NOMO-1 (cell line): ENCODE data around the gene LHX4.
"Not testable (repeated sequence)": the region's sequence is repeated elsewhere in the genome, so short reads cannot be mapped to it uniquely, and the experiment has no call there.

Experiments
- DNase-seq, 2 experiments: peaks; one replicate each; lab custom pipeline; 2025; ENCODE audit not compliant: unreplicated experiment in 2 of 2; lab: John Stamatoyannopoulos, UW

Gene LHX4

DNA sequence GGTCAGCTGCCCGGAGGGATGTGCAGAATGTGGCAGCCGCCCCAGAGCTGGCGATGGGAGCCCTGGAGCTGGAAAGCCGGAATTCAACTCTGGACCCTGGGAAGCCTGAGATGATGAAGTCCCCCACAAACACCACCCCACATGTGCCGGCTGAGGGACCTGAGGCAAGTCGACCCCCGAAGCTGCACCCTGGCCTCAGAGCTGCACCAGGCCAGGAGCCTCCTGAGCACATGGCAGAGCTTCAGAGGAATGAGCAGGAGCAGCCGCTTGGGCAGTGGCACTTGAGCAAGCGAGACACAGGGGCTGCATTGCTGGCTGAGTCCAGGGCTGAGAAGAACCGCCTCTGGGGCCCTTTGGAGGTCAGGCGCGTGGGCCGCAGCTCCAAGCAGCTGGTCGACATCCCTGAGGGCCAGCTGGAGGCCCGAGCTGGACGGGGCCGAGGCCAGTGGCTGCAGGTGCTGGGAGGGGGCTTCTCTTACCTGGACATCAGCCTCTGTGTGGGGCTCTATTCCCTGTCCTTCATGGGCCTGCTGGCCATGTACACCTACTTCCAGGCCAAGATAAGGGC lies 33.5 kb upstream of the LHX4 start:
- DNase-seq = no peak

DNA sequence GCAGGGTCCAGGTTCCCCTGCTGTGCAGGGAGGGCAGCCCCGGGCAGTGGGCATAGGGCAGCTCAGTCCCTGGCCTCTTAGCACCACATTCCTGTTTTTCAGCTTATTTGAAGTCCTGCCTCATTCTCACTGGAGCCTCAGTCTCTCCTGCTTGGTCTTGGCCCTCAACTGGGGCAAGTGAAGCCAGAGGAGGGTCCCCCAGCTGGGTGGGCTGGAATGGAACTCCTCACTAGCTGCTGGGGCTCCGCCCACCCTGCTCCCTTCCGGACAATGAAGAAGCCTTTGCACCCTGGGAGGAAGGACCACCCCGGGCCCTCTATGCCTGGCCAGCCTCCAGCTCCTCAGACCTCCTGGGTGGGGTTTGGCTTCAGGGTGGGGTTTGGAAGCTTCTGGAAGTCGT lies 32.8 kb upstream of the LHX4 start:
- DNase-seq = no peak

DNA sequence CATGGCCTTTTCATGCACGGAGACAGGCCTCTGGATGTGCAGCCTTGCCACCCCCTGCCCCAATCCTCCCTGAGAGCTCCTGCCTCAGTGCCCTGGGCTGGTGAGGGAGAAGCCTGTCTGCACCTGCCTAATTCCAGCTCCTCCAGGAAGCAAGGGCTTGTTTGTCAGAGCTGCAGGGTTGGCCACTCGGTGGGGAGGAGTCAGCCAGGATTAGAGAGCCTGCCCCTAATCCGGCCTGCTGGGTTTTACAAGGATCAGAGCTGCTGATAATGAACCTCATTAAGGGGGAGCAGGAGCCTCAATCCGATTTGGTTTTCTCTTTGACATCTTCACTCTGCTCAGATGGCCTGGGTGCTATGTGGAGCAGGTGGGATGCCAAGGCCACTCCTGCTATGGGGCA lies 31.9 kb upstream of the LHX4 start:
- no peak for DNase-seq

DNA sequence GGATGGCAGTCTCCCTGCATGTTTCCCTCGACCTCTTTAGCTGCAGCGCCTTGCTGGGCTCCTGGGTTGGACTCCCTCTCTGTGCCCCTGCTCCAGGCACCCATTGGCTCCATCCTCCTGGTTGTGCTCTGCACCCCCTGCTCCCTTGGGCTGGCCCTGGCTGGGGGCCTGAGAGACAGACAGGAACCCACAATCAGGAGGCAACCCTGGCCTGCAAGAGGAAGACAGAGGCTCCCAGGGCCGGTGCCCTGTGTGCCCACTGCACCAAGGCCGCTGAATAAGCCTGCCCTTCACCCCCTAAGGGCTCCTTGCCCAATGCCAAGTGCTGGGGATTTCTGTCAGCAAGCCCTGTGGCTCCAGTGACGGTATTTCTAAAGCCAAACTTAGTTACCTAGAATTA lies 31.5 kb upstream of the LHX4 start:
- DNase-seq = no peak

DNA sequence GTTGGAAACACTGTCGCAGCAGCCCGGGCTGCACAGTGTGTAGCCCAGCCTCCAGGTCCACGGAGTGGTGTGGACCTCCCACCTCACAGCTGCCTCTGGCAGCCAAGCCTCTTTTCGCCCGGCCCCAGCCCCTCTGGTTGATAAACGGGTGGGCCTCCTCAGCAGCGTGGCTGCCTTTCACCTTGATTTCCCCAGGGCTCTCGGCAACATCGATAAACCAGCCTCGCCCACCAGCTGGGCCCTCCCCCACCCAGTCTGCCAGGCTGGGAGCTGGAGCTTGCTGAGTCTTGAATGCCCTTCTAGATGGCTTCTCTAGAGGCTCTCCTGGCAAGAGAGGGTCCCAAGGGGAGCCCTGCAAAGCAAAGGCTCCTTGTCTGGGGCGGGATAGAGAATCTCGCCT lies 31.0 kb upstream of the LHX4 start:
- no peak for DNase-seq

DNA sequence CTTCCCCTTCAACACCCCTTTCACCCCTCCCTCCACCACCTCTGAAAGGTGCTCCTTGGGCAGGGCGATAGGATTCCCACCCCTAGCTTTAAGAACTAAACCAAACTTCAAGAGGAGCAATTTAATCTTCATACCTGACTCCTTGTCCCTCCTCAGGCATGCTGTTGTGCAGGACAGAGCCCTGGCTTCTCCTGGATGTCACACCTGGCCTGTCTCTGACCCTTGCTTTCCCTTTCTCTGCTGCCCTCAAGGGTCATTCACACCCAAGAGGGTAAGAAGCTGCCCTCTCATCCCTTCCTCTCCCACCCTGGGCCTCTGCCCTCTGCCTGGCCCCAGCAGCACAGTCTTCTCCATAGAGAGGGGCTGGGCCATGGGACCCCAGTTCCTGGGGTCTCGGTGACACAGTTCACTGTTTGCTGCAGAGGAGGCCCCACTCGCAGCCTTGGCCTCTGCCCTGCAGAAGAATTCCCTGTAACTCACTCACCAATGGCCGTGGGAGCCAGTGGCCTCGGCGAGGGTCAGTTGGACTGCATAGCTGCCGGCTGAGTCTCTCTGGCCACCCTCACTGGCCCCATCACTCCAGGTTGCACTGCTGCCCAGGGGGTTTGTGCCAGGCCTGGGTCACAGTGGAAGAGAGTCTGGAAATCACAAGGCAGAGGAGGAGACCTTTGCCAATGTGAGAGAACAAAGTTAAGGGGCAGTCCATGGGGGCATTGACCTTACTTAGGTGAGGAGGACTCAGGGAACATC lies 28.4 kb upstream of the LHX4 start:
- DNase-seq = no peak

DNA sequence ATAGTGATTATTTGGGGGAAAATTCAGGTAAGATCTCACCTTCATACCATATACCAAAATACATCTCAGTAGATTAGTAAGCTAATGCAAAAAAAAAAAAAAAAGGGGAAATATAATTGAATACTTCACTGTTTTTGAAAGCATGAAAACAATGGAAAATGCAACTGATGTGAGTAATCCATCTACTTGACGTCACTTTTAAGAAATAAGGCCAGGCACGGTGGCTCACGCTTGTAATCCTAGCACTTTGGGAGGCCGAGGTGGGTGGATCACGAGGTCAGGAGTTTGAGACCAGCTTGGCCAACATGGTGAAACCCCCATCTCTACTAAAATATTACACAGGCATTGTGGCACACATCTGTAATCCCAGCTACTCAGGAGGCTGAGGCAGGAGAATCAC lies 27.5 kb upstream of the LHX4 start:
- DNase-seq = not testable (repeated sequence)

DNA sequence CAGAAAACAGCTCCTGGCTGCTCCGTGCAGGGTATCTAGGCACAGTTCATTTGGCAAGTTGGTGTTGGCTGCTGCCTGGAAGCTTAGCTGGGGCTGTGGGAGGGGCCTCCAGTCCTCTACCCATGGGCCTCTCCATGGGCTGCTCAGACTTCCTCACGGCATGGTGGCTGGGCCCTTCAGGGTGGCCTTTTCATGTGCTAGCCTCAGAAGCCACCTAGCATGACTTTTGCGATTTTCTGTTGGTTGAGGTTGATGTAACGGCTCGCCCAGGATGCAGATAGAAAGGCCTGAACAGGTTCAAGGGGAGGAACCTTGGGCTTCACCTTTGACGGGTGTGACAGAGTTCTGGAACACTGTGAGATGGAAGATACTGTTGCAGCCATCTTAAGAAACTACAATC lies 25.8 kb upstream of the LHX4 start:
- DNase-seq = no peak

DNA sequence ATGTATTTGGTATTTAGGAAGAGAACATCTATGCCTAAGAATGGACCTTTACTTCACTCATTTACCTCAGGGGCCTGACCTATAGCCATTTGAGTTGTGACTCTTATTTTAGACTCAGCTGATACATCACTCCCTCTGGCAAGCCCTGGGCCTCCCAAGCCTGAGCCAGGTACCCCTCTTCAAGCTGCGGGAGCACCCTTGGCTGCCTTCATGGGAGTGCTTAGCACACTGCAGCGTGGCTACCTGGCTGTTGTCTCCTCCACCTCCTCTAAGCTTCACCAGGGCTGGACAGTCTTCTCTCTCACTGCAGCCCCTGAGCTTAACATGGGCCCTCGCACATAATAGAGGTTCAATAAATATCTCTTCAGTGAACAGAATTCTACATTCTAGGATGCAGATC lies 23.5 kb upstream of the LHX4 start:
- DNase-seq = no peak

DNA sequence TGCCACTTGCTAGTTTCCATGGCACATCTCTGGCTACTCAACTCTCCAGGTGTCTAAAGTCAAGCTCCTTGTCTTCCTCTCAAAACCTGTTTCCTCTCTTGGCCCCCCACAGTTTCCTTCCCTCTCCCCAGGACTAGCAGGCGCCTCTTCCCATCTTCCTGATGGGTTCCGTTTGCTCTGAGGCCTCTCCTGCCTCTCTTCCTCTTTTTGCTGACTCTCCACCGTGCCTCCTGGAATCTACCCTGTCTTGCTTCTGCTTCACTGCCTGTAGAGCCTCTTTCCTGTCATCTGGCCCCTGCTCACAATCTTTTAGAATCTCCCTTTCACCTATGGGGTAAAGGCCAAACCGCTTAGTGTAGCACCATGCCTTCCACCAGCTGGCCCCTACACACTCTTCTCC lies 21.8 kb upstream of the LHX4 start:
- DNase-seq = peak; percentile 24 to 57

DNA sequence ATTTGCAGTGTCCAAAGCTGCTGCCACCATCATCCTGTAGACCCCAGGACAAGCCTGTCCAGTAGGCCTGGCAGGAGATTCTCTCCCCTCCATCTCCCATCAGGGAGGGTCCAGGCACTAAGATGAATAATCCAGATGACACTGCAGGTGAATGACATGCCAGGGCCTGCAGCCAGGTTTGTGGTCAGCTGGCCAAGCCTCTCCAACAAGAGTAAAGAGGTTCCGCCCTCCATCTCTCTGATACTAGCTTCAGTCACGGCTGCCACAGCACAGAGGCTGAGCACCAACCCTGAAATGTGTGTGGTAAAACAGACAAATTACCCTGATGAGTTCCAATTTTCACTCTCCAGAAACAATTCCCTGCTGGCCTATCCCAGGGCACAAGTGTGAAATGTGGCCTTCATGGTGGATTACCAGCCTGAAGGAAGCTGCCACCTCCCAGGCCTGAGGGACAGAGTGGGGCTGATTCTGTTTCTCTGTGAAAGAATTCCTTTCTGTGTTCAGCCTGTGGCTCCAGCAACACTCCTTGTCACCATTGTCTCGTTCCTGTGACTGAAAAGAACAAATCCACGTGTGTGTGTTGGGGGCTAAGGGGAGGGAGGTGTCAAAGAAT lies 19.9 kb upstream of the LHX4 start:
- DNase-seq = no peak

DNA sequence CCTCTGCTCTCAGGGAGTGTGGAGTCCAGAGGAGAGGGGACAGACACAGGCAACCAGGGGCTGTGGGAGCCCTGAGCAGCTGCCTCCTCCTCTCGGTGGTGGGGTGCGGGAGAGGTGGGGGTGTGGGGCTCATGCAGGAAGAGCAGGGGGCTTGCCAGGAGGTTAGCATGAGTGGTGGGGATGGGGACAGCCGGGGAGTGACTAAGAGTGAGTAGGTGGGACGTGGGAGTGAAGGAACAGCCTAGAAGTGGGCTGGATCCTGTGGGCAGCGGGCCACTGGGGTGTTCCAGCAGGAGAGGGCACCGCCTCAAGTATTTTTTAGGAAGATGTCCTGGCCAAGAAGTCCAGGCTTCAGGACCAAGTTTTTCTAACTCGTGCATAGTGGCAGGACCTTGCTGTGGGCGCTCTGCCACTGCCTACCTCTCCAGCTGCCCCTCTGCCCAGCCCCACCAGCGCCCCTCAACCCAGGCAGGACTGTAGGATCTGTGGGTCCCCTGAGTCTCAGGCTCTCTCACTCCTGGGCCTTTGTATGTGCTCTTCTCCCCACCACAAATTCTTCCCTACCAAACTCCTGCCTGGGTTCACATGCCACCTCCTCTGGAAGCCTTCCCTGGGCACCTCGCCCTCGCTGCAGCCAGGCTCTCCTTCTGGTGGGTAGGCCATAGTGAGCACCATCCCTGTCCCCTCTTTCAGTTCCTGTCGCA lies 18.8 kb upstream of the LHX4 start:
- DNase-seq = no peak

DNA sequence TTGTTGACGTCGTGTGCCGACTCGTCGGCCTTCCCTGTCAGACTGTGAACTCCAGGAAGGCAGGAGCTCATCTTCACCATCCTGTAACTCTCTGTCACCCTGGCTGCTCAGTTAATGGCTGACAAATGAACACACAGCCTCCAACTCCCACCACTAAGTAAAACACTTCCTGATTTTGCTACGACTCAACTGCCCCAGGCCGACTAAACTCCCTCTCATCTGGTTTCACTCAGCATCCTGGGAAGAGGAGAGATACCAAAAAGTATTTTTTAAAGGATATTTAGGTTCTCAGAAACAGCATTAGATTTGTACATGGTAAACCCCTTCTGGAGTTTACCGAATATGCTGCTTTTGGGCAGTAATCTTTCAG lies 18.2 kb upstream of the LHX4 start:
- no peak for DNase-seq

DNA sequence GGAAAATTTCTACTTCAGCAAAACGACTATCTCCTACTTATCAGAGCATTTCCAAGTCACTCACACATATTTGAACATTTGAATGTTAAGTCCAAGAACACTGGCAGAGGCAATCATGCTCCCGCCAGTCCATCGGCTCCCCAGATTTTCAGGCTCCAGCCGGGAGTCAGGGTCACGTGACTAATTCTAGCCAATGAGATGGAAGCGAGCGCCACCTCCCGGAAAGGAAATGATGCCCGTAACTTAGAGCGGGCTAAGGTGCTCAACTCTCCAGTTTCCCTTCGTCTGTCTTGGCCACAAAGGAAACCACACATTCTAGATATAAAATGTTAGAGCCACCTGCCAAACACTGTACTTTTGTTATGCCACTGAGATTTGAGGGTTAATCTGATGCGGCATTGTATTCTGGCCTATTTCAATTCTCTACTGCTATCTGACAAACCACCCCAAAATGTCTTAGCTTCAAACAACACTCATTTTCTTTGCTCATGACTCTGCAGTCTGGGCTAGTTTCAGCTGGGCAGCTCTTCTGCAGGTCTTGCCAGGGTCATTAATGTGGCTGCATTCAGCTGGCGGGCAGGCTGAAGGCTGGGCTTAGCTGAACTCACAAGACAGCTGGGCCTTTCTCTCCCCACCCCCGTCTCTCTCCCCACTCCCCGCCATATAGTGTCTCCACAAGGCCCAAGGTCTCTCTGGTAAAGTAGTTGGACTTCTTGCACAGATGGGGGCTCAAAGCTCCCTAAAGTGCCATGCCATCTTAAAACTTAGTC lies 16.5 kb upstream of the LHX4 start:
- DNase-seq = peak; percentile 37 to 62

DNA sequence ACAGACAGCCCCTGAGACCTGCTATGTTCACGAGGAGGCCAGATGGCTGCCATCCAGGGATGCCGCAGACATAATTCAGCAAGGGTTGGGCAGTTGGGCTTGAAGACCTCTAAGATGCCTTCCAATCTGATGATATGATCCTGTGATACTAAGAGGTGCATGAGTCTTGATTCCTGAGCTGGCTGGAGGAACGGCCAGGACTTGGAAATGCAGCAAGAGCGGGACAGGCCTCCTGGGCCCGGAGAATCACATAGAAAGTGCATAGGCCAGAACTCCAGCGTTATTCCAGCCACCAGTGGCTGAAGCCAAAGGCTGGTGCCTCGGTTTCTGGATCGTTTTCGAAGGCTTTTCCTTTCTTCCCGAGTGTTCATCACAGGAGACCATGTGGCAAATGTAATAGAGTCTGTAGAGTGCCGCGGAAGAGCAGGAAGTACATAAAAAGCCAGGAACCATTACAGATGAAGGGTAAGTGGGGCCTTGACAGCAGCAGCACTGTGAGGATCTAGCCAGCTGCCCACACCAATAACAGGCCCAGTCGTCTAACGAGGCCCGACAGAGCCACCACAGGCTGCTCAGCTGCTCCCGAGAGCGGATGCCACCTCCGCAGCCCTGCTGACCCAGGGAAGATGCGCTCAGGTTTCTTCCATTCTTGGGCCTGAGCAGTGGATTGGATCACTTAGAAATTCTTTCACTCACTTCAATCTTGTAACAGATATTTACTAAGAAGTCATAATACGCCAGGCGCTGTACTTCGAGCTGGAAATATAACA lies 14.0 kb upstream of the LHX4 start:
- DNase-seq = no peak

DNA sequence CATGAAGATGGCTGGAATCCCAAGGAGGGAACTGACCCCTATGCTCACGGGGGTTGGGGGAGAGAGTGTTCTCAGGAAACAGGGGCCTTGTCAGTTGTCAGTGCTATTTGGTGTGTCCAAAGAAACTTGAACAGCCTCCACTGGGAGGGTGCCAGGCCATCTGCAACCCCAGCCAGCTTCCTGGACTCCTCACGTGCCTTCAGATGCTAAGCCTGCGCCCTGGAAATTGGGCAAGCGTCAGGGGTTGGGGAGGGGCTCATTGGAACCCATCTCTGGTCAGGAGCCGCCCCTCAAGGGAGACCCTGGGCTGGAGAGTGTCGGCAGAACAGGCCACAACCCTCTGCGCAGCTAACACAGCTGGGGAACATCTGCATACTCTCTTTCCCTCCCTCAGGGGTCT lies 13.1 kb upstream of the LHX4 start:
- no peak for DNase-seq

DNA sequence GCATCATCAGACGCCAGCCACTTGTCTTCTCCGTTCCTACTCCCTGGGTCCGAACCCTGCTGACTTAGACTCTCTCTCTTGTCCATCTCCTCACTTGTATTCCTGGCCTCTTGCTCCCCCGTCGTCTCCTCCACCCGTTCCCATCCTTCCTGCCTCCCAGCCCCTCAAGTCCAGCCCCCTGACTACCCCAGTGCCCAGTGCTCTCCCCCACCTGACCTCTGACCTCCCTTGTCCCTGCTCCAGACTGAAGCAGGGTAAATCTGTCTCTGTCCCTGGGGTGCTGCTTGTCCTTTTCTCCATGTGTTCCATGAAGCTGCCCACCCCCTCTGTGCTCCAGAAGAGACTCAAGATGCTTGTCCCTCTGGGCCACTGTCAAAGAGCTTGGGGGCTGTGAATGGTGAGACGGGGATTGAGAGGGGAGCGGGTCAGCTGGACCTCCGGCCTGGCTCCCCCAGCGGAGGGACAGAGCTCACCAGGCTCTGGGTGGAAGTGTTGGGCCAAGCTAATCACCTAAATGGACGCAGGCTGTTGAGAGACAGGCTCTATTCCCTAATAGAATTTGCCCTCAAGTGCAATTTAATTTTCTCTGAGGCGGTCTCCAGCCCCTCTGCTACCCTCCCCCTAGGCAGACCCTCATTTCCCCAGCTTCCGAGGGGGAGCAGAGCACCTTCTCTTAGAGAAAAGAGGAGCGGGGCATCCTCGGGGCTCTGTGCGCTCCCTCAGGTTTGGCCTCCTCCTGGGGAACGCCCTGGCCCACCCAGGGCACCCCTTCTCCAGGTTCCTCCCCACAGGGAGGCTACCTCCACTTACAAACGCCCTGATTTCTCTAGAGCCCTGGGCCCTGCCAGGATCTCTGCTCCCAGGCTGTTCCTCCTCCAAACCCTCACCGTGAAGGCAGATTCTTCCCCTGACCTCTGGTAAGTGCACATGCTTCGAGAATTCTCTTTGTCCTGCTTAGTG lies 11.0 kb upstream of the LHX4 start:
- no peak for DNase-seq

DNA sequence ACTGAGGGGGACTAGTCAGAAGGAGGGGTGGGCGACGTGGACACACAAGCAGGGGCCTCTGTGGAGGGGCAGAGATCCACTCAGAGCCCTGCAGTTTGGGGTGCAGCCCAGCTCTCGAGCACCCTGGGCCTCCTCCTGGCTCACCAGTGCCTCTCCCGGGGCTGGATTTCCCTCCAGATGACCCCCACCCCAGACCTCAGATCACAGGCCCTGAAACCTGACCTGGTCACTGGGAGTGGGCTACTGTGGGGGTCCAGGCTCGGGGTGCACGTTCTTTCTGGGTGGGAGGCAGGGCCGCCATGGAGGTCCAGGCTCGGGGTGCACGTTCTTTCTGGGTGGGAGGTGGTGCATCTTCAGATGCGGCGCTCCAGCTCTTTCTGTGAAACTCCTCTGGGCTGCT lies 10.3 kb upstream of the LHX4 start:
- DNase-seq = no peak

DNA sequence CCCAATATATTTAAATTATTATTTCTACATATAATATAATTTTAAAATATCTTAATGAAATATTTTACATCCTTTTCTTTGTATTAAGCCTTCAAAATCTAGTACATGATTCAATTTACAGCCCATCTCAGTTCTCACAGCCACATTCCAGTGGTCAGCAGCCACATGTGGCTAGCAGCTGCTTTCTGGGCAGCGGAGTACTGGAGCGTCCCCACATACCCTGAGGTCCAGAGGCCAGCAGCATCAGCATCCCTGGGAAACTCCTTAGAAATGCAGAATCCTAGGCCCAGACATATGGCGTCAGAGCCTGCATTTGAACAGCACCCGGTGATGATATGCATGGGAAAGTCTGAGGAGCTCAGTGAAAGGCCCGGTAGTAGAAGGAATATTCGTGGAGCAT lies 8.6 kb upstream of the LHX4 start:
- DNase-seq = no peak
